Measurements from ENCODE around the gene CNTNAP5.

GRCh38 chr2:124317628-124318027, 292.5 kb downstream of the CNTNAP5 start:
- no peak for TF ChIP-seq CTCF (IDR thresholded peaks at IDR 0.05; ENCODE audit: extremely low read depth in 1 of 2, insufficient read depth in 1 of 2, low read depth in 1 of 2, low read length in 2 of 2)
- no peak for TF ChIP-seq EZH2 (IDR thresholded peaks at IDR 0.05; ENCODE audit: borderline replicate concordance, low read depth, low read length, severe bottlenecking)
- TF ChIP-seq POLR2A (IDR thresholded peaks at IDR 0.05; ENCODE audit: low read depth, low read length), result no peak
- TF ChIP-seq MAX (IDR thresholded peaks at IDR 0.05; ENCODE audit: insufficient read depth, insufficient read length), result no peak
- no peak for TF ChIP-seq MYC (IDR thresholded peaks at IDR 0.05; ENCODE audit: low read depth, low read length)
- TF ChIP-seq POLR2AphosphoS5 (IDR thresholded peaks at IDR 0.05; ENCODE audit: insufficient read depth, low read depth, low read length), result no peak
- TF ChIP-seq JUN (IDR thresholded peaks at IDR 0.05; ENCODE audit: borderline replicate concordance, insufficient read depth, insufficient read length, low read depth), result no peak
- no peak for TF ChIP-seq GATA2 (IDR thresholded peaks at IDR 0.05; ENCODE audit: insufficient read depth, insufficient read length, low read depth, low read length)

All from endothelial cell of umbilical vein (primary cell).